Measurements from ENCODE around the gene MTHFD1L.

GRCh38 chr6:150878347-150879213 is 13.1 kb downstream of the MTHFD1L start:
- TF ChIP-seq POLR2A (IDR thresholded peaks at IDR 0.05; ENCODE audit: low read depth, low read length) (no peak), TAF1 (IDR thresholded peaks at IDR 0.05; ENCODE audit: low read depth, low read length) (no peak), POLR2AphosphoS5 (IDR thresholded peaks at IDR 0.05; ENCODE audit: low read depth, low read length) (no peak), SPI1 (IDR thresholded peaks at IDR 0.05; ENCODE audit: low read depth, low read length) (no peak)

Data from GM12891 (cell line).